ENCODE data around the gene XRCC3.
A peak's percentile ranks its signal among the peaks of the same experiment; 100 is the strongest.

Gene XRCC3

GRCh38 chr14:103721334-103722120 lies 6.3 kb upstream of the XRCC3 start:
- Histone ChIP-seq H3K9me2 (ENCODE audit: low read depth, low read length) (no peaks in the 10 kb centered on the region), H3K36me3 (ENCODE audit: insufficient read depth, low read length) (0 out of 2 replicates have a peak, but pooled peaks cover 4% of the 10 kb centered on the region), H3K4me3 (ENCODE audit: low read depth, low read length, poor library complexity, severe bottlenecking) (no peak overlapping the region), H3K27ac (ENCODE audit: low read depth, low read length, poor library complexity, severe bottlenecking) (no peak overlapping the region), H4K20me1 (ENCODE audit: insufficient read depth, low read length) (no peaks in the 10 kb centered on the region), H3K9ac (ENCODE audit: low read length) (no peak overlapping the region), H3F3A (ENCODE audit: insufficient read depth, low read length) (no peaks in the 10 kb centered on the region), H3K4me2 (ENCODE audit: low read length) (no peak overlapping the region), H3K4me1 (ENCODE audit: insufficient read depth, low read length, severe bottlenecking) (peaks cover 36% of the 10 kb centered on the region), H2AFZ (ENCODE audit: low read length) (no peak overlapping the region), H3K79me2 (ENCODE audit: insufficient read depth, low read length) (peaks cover 33% of the 10 kb centered on the region), H3K27me3 (ENCODE audit: insufficient read depth, low read length) (no peaks in the 10 kb centered on the region), H3K9me3 (ENCODE audit: low read length) (no peaks in the 10 kb centered on the region)
- no peak for TF ChIP-seq EZH2 (IDR thresholded peaks at IDR 0.05; ENCODE audit: borderline replicate concordance, low read length)
- TF ChIP-seq CTCF (IDR thresholded peaks at IDR 0.05; ENCODE audit: low read length): no peak

GRCh38 chr14:103719751-103720150 lies 4.5 kb upstream of the XRCC3 start:
- TF ChIP-seq EZH2 (IDR thresholded peaks at IDR 0.05; ENCODE audit: borderline replicate concordance, low read length): no peak
- no peak for TF ChIP-seq CTCF (IDR thresholded peaks at IDR 0.05; ENCODE audit: low read length)
- H3K4me2 ChIP-seq (ENCODE audit: low read length): peak overlapping the region; percentile 31; the same call in 1 of the 2 replicates
- peak overlapping the region; percentile 50 for H3K27ac ChIP-seq (ENCODE audit: low read depth, low read length, poor library complexity, severe bottlenecking)
- H3K4me3 ChIP-seq (ENCODE audit: low read depth, low read length, poor library complexity, severe bottlenecking): no peak overlapping the region
- H3K36me3 ChIP-seq (ENCODE audit: insufficient read depth, low read length): 0 out of 2 replicates have a peak, but pooled peaks cover 4% of the 10 kb centered on the region
- no peaks in the 10 kb centered on the region for H3K9me2 ChIP-seq (ENCODE audit: low read depth, low read length)
- H4K20me1 ChIP-seq (ENCODE audit: insufficient read depth, low read length): no peaks in the 10 kb centered on the region
- no peaks in the 10 kb centered on the region for H3K9me3 ChIP-seq (ENCODE audit: low read length)
- H3K4me1 ChIP-seq (ENCODE audit: insufficient read depth, low read length, severe bottlenecking): peaks cover 39% of the 10 kb centered on the region
- H3K27me3 ChIP-seq (ENCODE audit: insufficient read depth, low read length): no peaks in the 10 kb centered on the region
- H3K9ac ChIP-seq (ENCODE audit: low read length): no peak overlapping the region; the same call in 1 of the 2 replicates
- peaks cover 35% of the 10 kb centered on the region for H3K79me2 ChIP-seq (ENCODE audit: insufficient read depth, low read length)
- no peak overlapping the region for H2AFZ ChIP-seq (ENCODE audit: low read length)
- H3F3A ChIP-seq (ENCODE audit: insufficient read depth, low read length): no peaks in the 10 kb centered on the region

GRCh38 chr14:103718572-103718971 lies 3.3 kb upstream of the XRCC3 start:
- no peak overlapping the region for H3K27ac ChIP-seq (ENCODE audit: low read depth, low read length, poor library complexity, severe bottlenecking)
- TF ChIP-seq EZH2 (IDR thresholded peaks at IDR 0.05; ENCODE audit: borderline replicate concordance, low read length) (no peak), CTCF (IDR thresholded peaks at IDR 0.05; ENCODE audit: low read length) (no peak)
- H3K4me2 ChIP-seq (ENCODE audit: low read length): peak overlapping the region; percentile 12; the same call in 1 of the 2 replicates
- no peak overlapping the region for H3K9ac ChIP-seq (ENCODE audit: low read length)
- peaks cover 47% of the 10 kb centered on the region for H3K79me2 ChIP-seq (ENCODE audit: insufficient read depth, low read length)
- peaks cover 48% of the 10 kb centered on the region for H3K4me1 ChIP-seq (ENCODE audit: insufficient read depth, low read length, severe bottlenecking)
- H3F3A ChIP-seq (ENCODE audit: insufficient read depth, low read length): no peaks in the 10 kb centered on the region
- H3K36me3 ChIP-seq (ENCODE audit: insufficient read depth, low read length): peaks cover 7% of the 10 kb centered on the region; the same call in 1 of the 2 replicates
- H4K20me1 ChIP-seq (ENCODE audit: insufficient read depth, low read length): no peaks in the 10 kb centered on the region
- no peaks in the 10 kb centered on the region for H3K9me3 ChIP-seq (ENCODE audit: low read length)
- no peak overlapping the region for H3K4me3 ChIP-seq (ENCODE audit: low read depth, low read length, poor library complexity, severe bottlenecking)
- H3K27me3 ChIP-seq (ENCODE audit: insufficient read depth, low read length): no peaks in the 10 kb centered on the region
- no peaks in the 10 kb centered on the region for H3K9me2 ChIP-seq (ENCODE audit: low read depth, low read length)
- no peak overlapping the region for H2AFZ ChIP-seq (ENCODE audit: low read length)
